Neural progenitor cell (in vitro differentiated cells): Measurements from ENCODE around the gene CNTN1. TPM values are rescaled to one million over a fixed set of nuclear protein-coding genes. Genes with fewer than 3 reads are reported as not detected.

Experiments
- DNase-seq: peaks from one replicate; pipeline ENCODE4 v3.0.0-alpha.2; 2016; ENCODE audit warnings: low spot score
- H2AFZ ChIP-seq: fragments of 200-600 bp; sonication (generic); replicated peaks from 2 replicates; pipeline ENCODE4 v1.6.1; 2016; ENCODE audit warnings: antibody characterized with exemption
- H3F3A ChIP-seq: fragments of 200-600 bp; sonication (generic); 2 replicates; pipeline ENCODE4 v1.6.1; 2016; ENCODE audit warnings: antibody characterized with exemption, low read depth
- H3K27ac ChIP-seq: fragments of 200-600 bp; sonication (generic); 2 replicates; pipeline ENCODE4 v1.5.1; 2016; ENCODE audit warnings: mild to moderate bottlenecking
- H3K27me3 ChIP-seq: fragments of 200-600 bp; sonication (generic); 2 replicates; pipeline ENCODE4 v1.6.1; 2016; ENCODE audit warnings: mild to moderate bottlenecking, moderate library complexity
- H3K36me3 ChIP-seq: fragments of 200-600 bp; sonication (generic); 2 replicates; pipeline ENCODE4 v1.5.1; 2016
- H3K4me1 ChIP-seq: fragments of 200-600 bp; sonication (generic); 2 replicates; pipeline ENCODE4 v1.6.1; 2016; ENCODE audit warnings: mixed run types
- H3K4me2 ChIP-seq: fragments of 200-600 bp; sonication (generic); 2 replicates; pipeline ENCODE4 v1.6.1; 2016
- H3K4me3 ChIP-seq: fragments of 200-600 bp; sonication (generic); 2 replicates; pipeline ENCODE4 v1.5.1; 2016
- H3K79me2 ChIP-seq: fragments of 200-600 bp; sonication (generic); 2 replicates; pipeline ENCODE4 v1.6.1; 2016; ENCODE audit warnings: low read depth
- H3K9ac ChIP-seq: fragments of 200-600 bp; sonication (generic); 2 replicates; pipeline ENCODE4 v1.6.1; 2016
- H3K9me3 ChIP-seq: fragments of 200-600 bp; sonication (generic); 2 replicates; pipeline ENCODE4 v1.5.1; 2016; ENCODE audit warnings: low read depth
- H4K20me1 ChIP-seq: fragments of 200-600 bp; sonication (generic); 2 replicates; pipeline ENCODE4 v1.6.1; 2016; ENCODE audit warnings: low read depth
- H3K27ac Mint-ChIP-seq: 3 replicates; pipeline ENCODE4 v1.8.0; 2021; ENCODE audit warnings: mixed read lengths
- H3K27me3 Mint-ChIP-seq: 2 replicates; pipeline ENCODE4 v1.8.0; 2022; ENCODE audit warnings: low read depth, mild to moderate bottlenecking, inconsistent platforms, moderate library complexity, mixed read lengths; ENCODE audit not compliant: insufficient read depth
- H3K36me3 Mint-ChIP-seq: 3 replicates; pipeline ENCODE4 v1.8.0; 2021; ENCODE audit warnings: mixed read lengths
- H3K4me1 Mint-ChIP-seq: 3 replicates; pipeline ENCODE4 v1.8.0; 2021; ENCODE audit warnings: mixed read lengths
- H3K4me3 Mint-ChIP-seq: 3 replicates; pipeline ENCODE4 v1.8.0; 2021; ENCODE audit warnings: mild to moderate bottlenecking, moderate library complexity, mixed read lengths
- H3K9me3 Mint-ChIP-seq: 3 replicates; pipeline ENCODE4 v1.8.0; 2020; ENCODE audit warnings: mixed read lengths
- EZH2 ChIP-seq: fragments of 200-600 bp; sonication (generic); IDR thresholded peaks from 2 replicates; pipeline ENCODE4 v1.6.1; 2017; ENCODE audit warnings: antibody characterized with exemption, mild to moderate bottlenecking, moderate library complexity
- EZH2phosphoT487 ChIP-seq: fragments of 200-600 bp; sonication (generic); IDR thresholded peaks from 2 replicates; pipeline ENCODE4 v1.6.1; 2017; ENCODE audit warnings: antibody characterized with exemption
- total RNA-seq: library from RNA; depleted of rRNA; stranded (reverse); fragments of >200 nt; gene quantifications from 2 replicates; pipeline ENCODE4 v1.2.3, GENCODE V29; 2015; ENCODE audit warnings: low replicate concordance
- TF ChIP-seq, protein P1 (sequence below): fragments of 200-600 bp; sonication (generic); IDR thresholded peaks from 2 replicates; pipeline ENCODE4 v1.5.1; 2017; ENCODE audit warnings: antibody characterized with exemption, mild to moderate bottlenecking

CNTN1 gene
- total RNA-seq, 1 donor from 2014 or later = 0.17 TPM

DNA sequence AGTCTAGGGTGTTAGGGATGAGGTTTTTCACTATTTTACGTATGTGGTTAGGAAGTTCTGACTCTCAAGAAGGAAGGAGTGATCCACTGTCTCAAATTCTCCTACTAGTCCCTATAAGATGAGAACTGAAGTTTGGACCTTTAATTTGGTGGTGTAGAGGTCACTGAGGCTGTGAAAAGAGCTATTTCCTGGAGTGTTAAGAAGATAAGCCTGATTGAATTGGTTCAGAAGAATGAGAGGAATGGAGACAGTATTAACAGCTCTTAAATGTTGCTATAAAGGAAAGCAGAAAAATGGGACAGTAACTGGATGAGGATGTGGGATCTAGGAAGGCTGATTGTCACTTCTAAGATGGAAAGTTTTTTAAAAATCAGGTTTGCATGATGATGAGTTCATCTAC is 57.6 kb downstream of the CNTN1 start:
- Histone ChIP-seq H3K4me2 (peak overlapping the region; percentile 29), H3K27ac (no peak overlapping the region), H3K9me3 (no peaks in the 10 kb centered on the region), H3K4me3 (no peak overlapping the region), H3K27me3 (no peaks in the 10 kb centered on the region), H2AFZ (no peak overlapping the region), H3K79me2 (no peaks in the 10 kb centered on the region), H3K9ac (no peak overlapping the region), H3K4me1 (peaks cover 10% of the 10 kb centered on the region), H3K36me3 (no peaks in the 10 kb centered on the region), H4K20me1 (no peaks in the 10 kb centered on the region), H3F3A (no peaks in the 10 kb centered on the region)
- TF ChIP-seq EZH2 (no peak), EZH2phosphoT487 (peak; percentile 78)
- TF ChIP-seq, protein P1, sequence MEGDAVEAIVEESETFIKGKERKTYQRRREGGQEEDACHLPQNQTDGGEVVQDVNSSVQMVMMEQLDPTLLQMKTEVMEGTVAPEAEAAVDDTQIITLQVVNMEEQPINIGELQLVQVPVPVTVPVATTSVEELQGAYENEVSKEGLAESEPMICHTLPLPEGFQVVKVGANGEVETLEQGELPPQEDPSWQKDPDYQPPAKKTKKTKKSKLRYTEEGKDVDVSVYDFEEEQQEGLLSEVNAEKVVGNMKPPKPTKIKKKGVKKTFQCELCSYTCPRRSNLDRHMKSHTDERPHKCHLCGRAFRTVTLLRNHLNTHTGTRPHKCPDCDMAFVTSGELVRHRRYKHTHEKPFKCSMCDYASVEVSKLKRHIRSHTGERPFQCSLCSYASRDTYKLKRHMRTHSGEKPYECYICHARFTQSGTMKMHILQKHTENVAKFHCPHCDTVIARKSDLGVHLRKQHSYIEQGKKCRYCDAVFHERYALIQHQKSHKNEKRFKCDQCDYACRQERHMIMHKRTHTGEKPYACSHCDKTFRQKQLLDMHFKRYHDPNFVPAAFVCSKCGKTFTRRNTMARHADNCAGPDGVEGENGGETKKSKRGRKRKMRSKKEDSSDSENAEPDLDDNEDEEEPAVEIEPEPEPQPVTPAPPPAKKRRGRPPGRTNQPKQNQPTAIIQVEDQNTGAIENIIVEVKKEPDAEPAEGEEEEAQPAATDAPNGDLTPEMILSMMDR = no peak
- Mint-ChIP-seq H3K4me1 (peaks cover 7% of the 10 kb centered on the region), H3K9me3 (no peaks in the 10 kb centered on the region), H3K27me3 (peaks cover 2% of the 10 kb centered on the region), H3K36me3 (no peaks in the 10 kb centered on the region), H3K4me3 (no peak overlapping the region), H3K27ac (no peak overlapping the region)
- peak; percentile 31 for DNase-seq

DNA sequence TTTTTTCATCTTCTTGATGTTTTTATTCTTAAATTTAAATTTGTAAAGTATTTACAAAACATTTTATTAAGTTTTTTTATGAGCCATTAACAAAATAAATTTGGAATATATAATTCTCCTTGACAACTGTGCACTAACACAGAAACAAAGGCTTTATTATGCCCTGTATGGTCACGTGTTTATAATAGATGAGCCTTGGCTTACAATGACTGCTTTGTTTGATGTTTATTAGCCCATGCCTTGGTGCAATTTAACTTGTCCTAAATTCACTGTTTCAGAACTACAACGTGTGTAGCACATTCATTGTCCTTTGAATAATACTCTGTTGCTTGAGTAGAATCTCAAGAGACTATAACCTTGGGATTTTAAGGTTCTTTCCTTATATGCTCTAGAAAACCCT is 59.8 kb downstream of the CNTN1 start:
- peaks cover 7% of the 10 kb centered on the region for H3K4me1 Mint-ChIP-seq
- H3K4me3 Mint-ChIP-seq = no peak overlapping the region
- Histone ChIP-seq H3K79me2 (no peaks in the 10 kb centered on the region), H3K4me3 (no peak overlapping the region), H3K27ac (no peak overlapping the region), H3K9ac (no peak overlapping the region), H3K4me2 (no peak overlapping the region), H4K20me1 (no peaks in the 10 kb centered on the region), H3K4me1 (peaks cover 10% of the 10 kb centered on the region), H3K9me3 (no peaks in the 10 kb centered on the region), H3F3A (no peaks in the 10 kb centered on the region), H2AFZ (no peak overlapping the region), H3K36me3 (no peaks in the 10 kb centered on the region), H3K27me3 (no peaks in the 10 kb centered on the region)
- peaks cover 2% of the 10 kb centered on the region for H3K27me3 Mint-ChIP-seq
- H3K9me3 Mint-ChIP-seq = no peaks in the 10 kb centered on the region
- TF ChIP-seq, protein P1 = no peak
- TF ChIP-seq EZH2phosphoT487 (no peak), EZH2 (no peak)
- H3K27ac Mint-ChIP-seq = no peak overlapping the region
- no peak for DNase-seq
- no peaks in the 10 kb centered on the region for H3K36me3 Mint-ChIP-seq

DNA sequence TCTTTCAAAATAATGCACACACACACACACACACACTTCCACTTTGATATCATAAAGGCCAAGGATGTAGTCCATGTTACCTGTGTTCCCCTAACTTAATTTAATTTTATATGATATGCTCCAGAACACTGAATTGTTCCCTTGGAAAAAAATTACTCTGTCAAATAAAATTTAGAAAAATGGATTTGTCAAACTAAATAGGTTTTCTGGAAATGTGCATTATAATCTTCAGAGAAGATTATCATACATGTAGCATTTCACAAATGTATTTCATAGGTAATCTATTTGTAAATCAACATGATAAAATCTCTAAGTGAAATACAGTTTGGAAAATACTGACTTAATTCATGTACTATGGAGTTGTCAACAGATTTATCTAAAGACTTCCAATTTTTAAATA is 68.6 kb downstream of the CNTN1 start:
- no peak overlapping the region for H3K4me2 ChIP-seq
- Mint-ChIP-seq H3K4me3 (no peak overlapping the region), H3K36me3 (no peaks in the 10 kb centered on the region)

More for the DNA sequence above, 68.6 kb downstream of the CNTN1 start:
- no peaks in the 10 kb centered on the region for H3K9me3 ChIP-seq
- no peaks in the 10 kb centered on the region for H3K4me1 ChIP-seq
- peaks cover 3% of the 10 kb centered on the region for H3K27me3 Mint-ChIP-seq
- TF ChIP-seq, protein P1 = no peak
- TF ChIP-seq EZH2phosphoT487 (no peak), EZH2 (no peak)
- no peak overlapping the region for H3K27ac Mint-ChIP-seq
- H3K27ac ChIP-seq = no peak overlapping the region
- H3K9me3 Mint-ChIP-seq = peaks cover 2% of the 10 kb centered on the region
- no peaks in the 10 kb centered on the region for H3F3A ChIP-seq
- no peak for DNase-seq
- no peaks in the 10 kb centered on the region for H3K36me3 ChIP-seq
- no peaks in the 10 kb centered on the region for H3K4me1 Mint-ChIP-seq
- no peaks in the 10 kb centered on the region for H3K79me2 ChIP-seq
- H3K27me3 ChIP-seq = no peaks in the 10 kb centered on the region
- no peak overlapping the region for H2AFZ ChIP-seq
- no peaks in the 10 kb centered on the region for H4K20me1 ChIP-seq
- H3K9ac ChIP-seq = no peak overlapping the region
- H3K4me3 ChIP-seq = no peak overlapping the region
